KMS-11 (cell line): ENCODE results near the gene MYRIP.

ENCODE experiments used
- H2AFZ ChIP-seq: fragments of 200-600 bp; sonication (generic); 2 replicates; pipeline ENCODE4 v1.6.1; 2016; ENCODE audit warnings: antibody characterized with exemption, mixed run types, low read depth
- H3K27ac ChIP-seq: fragments of 200-600 bp; sonication (generic); 2 replicates; pipeline ENCODE4 v1.6.1; 2016; ENCODE audit warnings: mild to moderate bottlenecking, mixed run types
- H3K27me3 ChIP-seq: fragments of 200-600 bp; sonication (generic); 2 replicates; pipeline ENCODE4 v1.6.1; 2017; ENCODE audit warnings: mild to moderate bottlenecking, low read depth, mixed run types, moderate library complexity; ENCODE audit not compliant: insufficient read depth
- H3K36me3 ChIP-seq: fragments of 200-600 bp; sonication (generic); 2 replicates; pipeline ENCODE4 v1.6.1; 2017; ENCODE audit warnings: mild to moderate bottlenecking, mixed run types; ENCODE audit not compliant: insufficient read depth
- H3K4me1 ChIP-seq: fragments of 200-600 bp; sonication (generic); 2 replicates; pipeline ENCODE4 v1.6.1; 2016; ENCODE audit warnings: mild to moderate bottlenecking, low read depth, mixed run types; ENCODE audit not compliant: poor library complexity, severe bottlenecking
- H3K4me2 ChIP-seq: fragments of 200-600 bp; sonication (generic); 2 replicates; pipeline ENCODE4 v1.7.0; 2016; ENCODE audit warnings: mild to moderate bottlenecking, mixed run types
- H3K4me3 ChIP-seq: fragments of 200-600 bp; sonication (generic); IDR thresholded peaks from 2 replicates; pipeline ENCODE4 v1.6.1; 2017; ENCODE audit warnings: low read depth, low read length, mixed read lengths; ENCODE audit not compliant: insufficient read depth
- H3K79me2 ChIP-seq: fragments of 200-600 bp; sonication (generic); 2 replicates; pipeline ENCODE4 v1.6.1; 2016; ENCODE audit warnings: low read depth, mixed run types; ENCODE audit not compliant: insufficient read depth
- H3K9ac ChIP-seq: fragments of 200-600 bp; sonication (generic); 2 replicates; pipeline ENCODE4 v1.6.1; 2016; ENCODE audit warnings: mild to moderate bottlenecking, mixed run types
- H4K20me1 ChIP-seq: fragments of 200-600 bp; sonication (generic); 2 replicates; pipeline ENCODE4 v1.6.1; 2016; ENCODE audit warnings: mild to moderate bottlenecking, mixed run types; ENCODE audit not compliant: insufficient read depth
- CTCF ChIP-seq: fragments of 200-600 bp; sonication (generic); conservative IDR thresholded peaks from 2 replicates; pipeline ENCODE4 v1.6.1; 2017; ENCODE audit warnings: low read depth, mild to moderate bottlenecking, antibody characterized with exemption, low read length, moderate library complexity, mixed read lengths

MYRIP gene

DNA sequence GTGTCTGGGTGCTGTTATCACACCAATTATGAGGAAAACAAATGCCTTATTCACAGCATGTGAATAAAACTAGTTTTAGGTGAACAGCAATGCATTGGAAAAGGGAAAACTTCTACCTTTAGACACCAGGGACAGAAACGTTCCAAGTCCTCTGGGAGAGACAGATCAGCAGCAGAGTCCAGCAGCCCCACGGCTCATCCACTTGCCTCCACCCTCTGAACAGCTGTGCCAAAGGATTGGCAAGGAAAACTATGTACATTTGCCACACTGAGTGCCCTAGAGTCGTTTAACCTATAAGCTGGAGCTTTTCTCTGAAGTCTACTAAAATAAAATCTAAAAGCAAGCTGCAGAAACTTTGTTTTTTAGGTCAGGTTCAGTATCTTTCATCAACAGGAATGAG is 392.4 kb downstream of the MYRIP start:
- Histone ChIP-seq H3K27ac (no peak overlapping the region), H3K27me3 (no peaks in the 10 kb centered on the region), H3K9ac (no peak overlapping the region), H3K4me1 (no peaks in the 10 kb centered on the region), H4K20me1 (no peaks in the 10 kb centered on the region), H2AFZ (no peak overlapping the region), H3K4me2 (no peak overlapping the region), H3K36me3 (no peaks in the 10 kb centered on the region), H3K79me2 (no peaks in the 10 kb centered on the region), H3K4me3 (no peak overlapping the region)
- no peak for TF ChIP-seq CTCF

DNA sequence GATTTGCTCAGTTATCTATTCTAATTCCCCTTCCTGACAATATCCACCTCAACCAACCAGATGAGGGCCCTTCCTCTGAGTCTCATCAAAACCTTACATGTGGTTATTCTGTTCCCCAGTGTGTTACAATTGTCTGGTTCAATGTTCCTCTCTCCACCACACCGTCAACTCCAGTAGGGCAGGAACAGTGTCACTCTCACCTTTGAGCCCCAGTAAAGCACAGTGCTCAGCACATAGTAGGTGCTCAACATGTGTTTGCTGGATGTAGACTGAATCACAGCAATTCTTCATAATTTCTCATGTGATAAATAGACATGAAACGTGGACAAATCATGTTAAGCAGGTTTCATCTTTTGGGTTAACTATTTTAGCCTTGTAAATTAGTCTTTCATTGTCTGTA is 397.1 kb downstream of the MYRIP start:
- no peak overlapping the region for H2AFZ ChIP-seq
- no peak overlapping the region for H3K4me2 ChIP-seq
- H3K9ac ChIP-seq = no peak overlapping the region
- TF ChIP-seq CTCF = no peak
- no peak overlapping the region for H3K4me3 ChIP-seq
- H3K27ac ChIP-seq = no peak overlapping the region
- no peaks in the 10 kb centered on the region for H3K36me3 ChIP-seq
- no peaks in the 10 kb centered on the region for H4K20me1 ChIP-seq
- H3K79me2 ChIP-seq = no peaks in the 10 kb centered on the region
- no peaks in the 10 kb centered on the region for H3K4me1 ChIP-seq
- no peaks in the 10 kb centered on the region for H3K27me3 ChIP-seq

DNA sequence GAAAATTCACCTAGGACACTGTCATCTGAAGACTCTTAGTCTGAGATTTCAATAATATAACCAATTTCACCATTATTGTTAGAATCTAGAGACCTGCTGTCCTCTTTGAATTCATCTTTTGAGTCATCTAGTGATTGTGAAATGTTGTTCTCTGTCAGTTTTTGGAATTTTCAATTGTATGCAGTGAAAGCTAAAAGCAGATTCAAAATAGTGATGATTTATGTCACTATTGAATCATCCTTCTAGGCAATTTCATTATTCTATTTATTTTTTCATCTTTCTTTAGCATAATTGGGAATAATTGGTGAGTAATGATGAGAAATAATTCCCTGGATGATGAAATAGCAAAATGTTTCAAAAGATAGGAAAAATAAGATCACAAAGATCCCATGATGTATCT is 398.4 kb downstream of the MYRIP start:
- TF ChIP-seq CTCF = no peak
- no peaks in the 10 kb centered on the region for H4K20me1 ChIP-seq

GRCh38 chr3:40208251-40208650 is 398.8 kb downstream of the MYRIP start:
- no peak for TF ChIP-seq CTCF
- H3K27me3 ChIP-seq = no peaks in the 10 kb centered on the region
- no peak overlapping the region for H2AFZ ChIP-seq
- H3K4me3 ChIP-seq = no peak overlapping the region
- no peaks in the 10 kb centered on the region for H4K20me1 ChIP-seq
- no peak overlapping the region for H3K27ac ChIP-seq
- no peaks in the 10 kb centered on the region for H3K79me2 ChIP-seq
- H3K9ac ChIP-seq = no peak overlapping the region
- no peak overlapping the region for H3K4me2 ChIP-seq
- H3K4me1 ChIP-seq = no peaks in the 10 kb centered on the region
- H3K36me3 ChIP-seq = no peaks in the 10 kb centered on the region

More for the DNA sequence above, 398.4 kb downstream of the MYRIP start:
- no peaks in the 10 kb centered on the region for H3K27me3 ChIP-seq
- H3K9ac ChIP-seq = no peak overlapping the region
- no peak overlapping the region for H2AFZ ChIP-seq
- H3K4me3 ChIP-seq = no peak overlapping the region
- no peak overlapping the region for H3K4me2 ChIP-seq
- no peaks in the 10 kb centered on the region for H3K79me2 ChIP-seq
- no peaks in the 10 kb centered on the region for H3K36me3 ChIP-seq
- H3K27ac ChIP-seq = no peak overlapping the region
- H3K4me1 ChIP-seq = no peaks in the 10 kb centered on the region

DNA sequence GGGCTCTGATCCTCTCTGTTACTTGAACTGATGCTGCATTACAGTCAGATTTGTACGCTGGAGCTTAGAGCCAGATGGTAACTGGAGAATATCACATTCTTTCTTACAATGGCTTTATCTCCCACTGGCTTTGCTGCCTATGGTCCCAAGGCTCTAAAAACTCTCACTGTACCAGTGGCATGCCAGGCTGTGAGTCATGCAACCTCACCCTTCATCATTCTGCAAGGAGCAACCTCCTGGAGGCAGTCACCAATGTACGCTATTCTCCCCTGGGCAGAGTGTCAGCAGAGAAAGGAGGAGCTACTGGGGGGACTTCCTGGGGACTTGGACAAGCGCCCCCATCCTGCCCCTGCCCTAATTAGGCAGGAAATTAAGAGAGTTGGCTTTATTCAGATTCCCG is 402.2 kb downstream of the MYRIP start:
- TF ChIP-seq CTCF = no peak
- no peak overlapping the region for H3K27ac ChIP-seq
- H4K20me1 ChIP-seq = no peaks in the 10 kb centered on the region
- H2AFZ ChIP-seq = no peak overlapping the region
- H3K4me3 ChIP-seq = no peak overlapping the region
- H3K4me1 ChIP-seq = no peaks in the 10 kb centered on the region
- no peak overlapping the region for H3K4me2 ChIP-seq
- no peak overlapping the region for H3K9ac ChIP-seq
- H3K27me3 ChIP-seq = no peaks in the 10 kb centered on the region
- no peaks in the 10 kb centered on the region for H3K79me2 ChIP-seq
- H3K36me3 ChIP-seq = no peaks in the 10 kb centered on the region
